GM06990 (cell line): ENCODE measurements around the gene KIF5C.

Experiments used
- DNase-seq: peaks from one replicate; pipeline ENCODE4 v3.0.0-alpha.2; 2011; ENCODE audit not compliant: insufficient read length; ENCODE audit errors: extremely low read depth
- H3K27me3 ChIP-seq: replicated peaks from 2 replicates; pipeline ENCODE4 v1.6.0; 2011; ENCODE audit warnings: low read length; ENCODE audit not compliant: control insufficient read depth, insufficient read depth
- H3K36me3 ChIP-seq: 2 replicates; pipeline ENCODE4 v1.5.1; 2011; ENCODE audit warnings: low read length; ENCODE audit not compliant: control insufficient read depth, insufficient read depth
- H3K4me3 ChIP-seq: replicated peaks from 2 replicates; pipeline ENCODE4 v1.5.1; 2011; ENCODE audit warnings: low read depth, mild to moderate bottlenecking, control low read depth, low read length
- CTCF ChIP-seq: IDR thresholded peaks from 2 replicates; pipeline ENCODE4 v1.5.1; 2011; ENCODE audit warnings: low read length, control low read depth, mild to moderate bottlenecking, inconsistent platforms; ENCODE audit not compliant: insufficient read depth, poor library complexity, severe bottlenecking

Gene KIF5C

GRCh38 chr2:148965623-148966437, 90.8 kb downstream of the KIF5C start:
- TF ChIP-seq CTCF: no peak
- no peak for DNase-seq
- no peaks in the 10 kb centered on the region for H3K27me3 ChIP-seq
- H3K4me3 ChIP-seq: no peak overlapping the region
- H3K36me3 ChIP-seq: no peaks in the 10 kb centered on the region

GRCh38 chr2:148966438-148966758, 91.4 kb downstream of the KIF5C start:
- no peak for TF ChIP-seq CTCF
- no peak overlapping the region for H3K4me3 ChIP-seq
- H3K27me3 ChIP-seq: no peaks in the 10 kb centered on the region
- no peak for DNase-seq
- no peaks in the 10 kb centered on the region for H3K36me3 ChIP-seq

- TF ChIP-seq CTCF: no peak
- no peak for DNase-seq
- no peaks in the 10 kb centered on the region for H3K36me3 ChIP-seq
- no peaks in the 10 kb centered on the region for H3K27me3 ChIP-seq
- H3K4me3 ChIP-seq: no peak overlapping the region
These were observed 92.0 kb downstream of the KIF5C start for GRCh38 chr2:148967056-148967455.

GRCh38 chr2:148967578-148967977, 92.6 kb downstream of the KIF5C start:
- no peak overlapping the region for H3K4me3 ChIP-seq
- no peaks in the 10 kb centered on the region for H3K36me3 ChIP-seq
- no peak for TF ChIP-seq CTCF
- no peaks in the 10 kb centered on the region for H3K27me3 ChIP-seq
- no peak for DNase-seq

- TF ChIP-seq CTCF: no peak
- no peak for DNase-seq
- H3K4me3 ChIP-seq: no peak overlapping the region
These were observed 93.3 kb downstream of the KIF5C start for GRCh38 chr2:148968301-148968700.

GRCh38 chr2:148968776-148969319, 93.8 kb downstream of the KIF5C start:
- no peak for TF ChIP-seq CTCF
- no peaks in the 10 kb centered on the region for H3K27me3 ChIP-seq
- no peaks in the 10 kb centered on the region for H3K36me3 ChIP-seq
- DNase-seq: peak; percentile 23
- no peak overlapping the region for H3K4me3 ChIP-seq

More at GRCh38 chr2:148968301-148968700, 93.3 kb downstream of the KIF5C start:
- no peaks in the 10 kb centered on the region for H3K36me3 ChIP-seq
- no peaks in the 10 kb centered on the region for H3K27me3 ChIP-seq
